ENCODE measurements around the gene FUBP3.
"Not testable (repeated sequence)": the region's sequence is repeated elsewhere in the genome, so short reads cannot be mapped to it uniquely, and the experiment has no call there.

The FUBP3 gene

GRCh38 chr9:130556396-130557076 lies 22.8 kb upstream of the FUBP3 start:
- DNase-seq (ENCODE audit: low read depth), result no peak

GRCh38 chr9:130557077-130557468 lies 22.3 kb upstream of the FUBP3 start:
- no peak for DNase-seq (ENCODE audit: low read depth)

- no peak for DNase-seq (ENCODE audit: low read depth)
These were observed 18.3 kb upstream of the FUBP3 start for GRCh38 chr9:130561056-130561455.

- DNase-seq (ENCODE audit: low read depth), result not testable (repeated sequence)
These were observed 16.9 kb upstream of the FUBP3 start for GRCh38 chr9:130562525-130562924.

- DNase-seq (ENCODE audit: low read depth), result no peak
These were observed 15.6 kb upstream of the FUBP3 start for GRCh38 chr9:130563797-130564196.

- DNase-seq (ENCODE audit: low read depth), result no peak
These were observed 13.6 kb upstream of the FUBP3 start for GRCh38 chr9:130565792-130566191.

- DNase-seq (ENCODE audit: low read depth), result no peak
These were observed 9.2 kb upstream of the FUBP3 start for GRCh38 chr9:130570208-130570607.

GRCh38 chr9:130575514-130575913 lies 3.9 kb upstream of the FUBP3 start:
- DNase-seq (ENCODE audit: low read depth), result no peak

- DNase-seq (ENCODE audit: low read depth), result no peak
These were observed 3.2 kb upstream of the FUBP3 start for GRCh38 chr9:130576176-130576575.

GRCh38 chr9:130579738-130580463 lies 524 bp downstream of the FUBP3 start:
- DNase-seq (ENCODE audit: low read depth), result no peak

GRCh38 chr9:130581766-130582165 lies 2.4 kb downstream of the FUBP3 start:
- no peak for DNase-seq (ENCODE audit: low read depth)

GRCh38 chr9:130583271-130583670 lies 3.9 kb downstream of the FUBP3 start:
- no peak for DNase-seq (ENCODE audit: low read depth)

GRCh38 chr9:130587921-130588320 lies 8.5 kb downstream of the FUBP3 start:
- DNase-seq (ENCODE audit: low read depth), result no peak

GRCh38 chr9:130588416-130588815 lies 9.0 kb downstream of the FUBP3 start:
- no peak for DNase-seq (ENCODE audit: low read depth)

GRCh38 chr9:130589754-130590153 lies 10.4 kb downstream of the FUBP3 start:
- no peak for DNase-seq (ENCODE audit: low read depth)

- no peak for DNase-seq (ENCODE audit: low read depth)
These were observed 10.9 kb downstream of the FUBP3 start for GRCh38 chr9:130590305-130590704.

GRCh38 chr9:130593020-130593419 lies 13.6 kb downstream of the FUBP3 start:
- DNase-seq (ENCODE audit: low read depth), result no peak

GRCh38 chr9:130597228-130597627 lies 17.9 kb downstream of the FUBP3 start:
- DNase-seq (ENCODE audit: low read depth), result no peak

- no peak for DNase-seq (ENCODE audit: low read depth)
These were observed 18.8 kb downstream of the FUBP3 start for GRCh38 chr9:130598188-130598587.

- DNase-seq (ENCODE audit: low read depth), result no peak
These were observed 20.2 kb downstream of the FUBP3 start for GRCh38 chr9:130599625-130600024.

GRCh38 chr9:130601100-130601499 lies 21.7 kb downstream of the FUBP3 start:
- no peak for DNase-seq (ENCODE audit: low read depth)

GRCh38 chr9:130604295-130604694 lies 24.9 kb downstream of the FUBP3 start:
- DNase-seq (ENCODE audit: low read depth), result no peak

GRCh38 chr9:130606887-130607600 lies 27.7 kb downstream of the FUBP3 start:
- DNase-seq (ENCODE audit: low read depth), result no peak
